Panc1 (cell line): ENCODE measurements around the gene CNGA3. TPM values are rescaled to one million over a fixed set of nuclear protein-coding genes. Genes with fewer than 3 reads are reported as not detected.

Experiments
- ATAC-seq: fragments of 200-7000 bp; cut with Tn5 transposase; 2 replicates; pipeline ENCODE4 v1.9.1; 2020; ENCODE audit warnings: mild to moderate bottlenecking, moderate library complexity
- BruUV-seq: library from RNA; stranded (reverse); fragments of 400-500 nt; replicated peaks from 2 replicates; lab custom pipeline; 2021; lab: Mats Ljungman, UMichigan
- CTCF ChIA-PET: fragments of 300-600 bp; sonication (Branson Sonifier 250); formaldehyde crosslinking; loops from one replicate; lab custom pipeline; 2022; ENCODE audit warnings: antibody characterized with exemption; lab: Charles Lee
- POLR2A ChIA-PET: fragments of 300-600 bp; sonication (Branson Sonifier 250); formaldehyde crosslinking; loops from one replicate; lab custom pipeline; 2022; ENCODE audit warnings: antibody characterized with exemption; lab: Charles Lee
- DNase-seq: peaks from one replicate; pipeline ENCODE4 v3.0.0-alpha.2; 2010; ENCODE audit warnings: low read depth, low spot score
- H3K27ac ChIP-seq: 2 replicates; pipeline ENCODE4 v1.5.1; 2011; ENCODE audit warnings: mild to moderate bottlenecking, low read length, inconsistent platforms
- H3K27me3 ChIP-seq: fragments of 200-500 bp; sonication (Bioruptor generic); 2 replicates; pipeline ENCODE4 v1.6.0; 2014; ENCODE audit warnings: low read length, inconsistent platforms; ENCODE audit not compliant: control insufficient read depth, insufficient read depth
- H3K36me3 ChIP-seq: fragments of 200-500 bp; sonication (Bioruptor generic); 2 replicates; pipeline ENCODE4 v1.5.1; 2014; ENCODE audit warnings: inconsistent platforms, mild to moderate bottlenecking, low read length, moderate library complexity; ENCODE audit not compliant: control insufficient read depth, insufficient read depth
- H3K4me1 ChIP-seq: 2 replicates; pipeline ENCODE4 v1.5.1; 2011; ENCODE audit warnings: inconsistent platforms, mild to moderate bottlenecking, low read length, moderate library complexity; ENCODE audit not compliant: control insufficient read depth, insufficient read depth
- H3K4me3 ChIP-seq, 2 experiments: 2 replicates each; pipeline ENCODE4 v1.5.1; 2011 to 2012; ENCODE audit warnings: low read depth in 2 of 2, low read length in 2 of 2, mild to moderate bottlenecking in 2 of 2, inconsistent platforms in 1 of 2, moderate library complexity in 1 of 2
- H3K9me3 ChIP-seq: fragments of 200-500 bp; sonication (Bioruptor generic); 2 replicates; pipeline ENCODE4 v1.5.1; 2014; ENCODE audit warnings: low read depth, mild to moderate bottlenecking, inconsistent platforms, low read length, moderate library complexity; ENCODE audit not compliant: control insufficient read depth, insufficient read depth
- POLR2AphosphoS5 ChIP-seq: IDR thresholded peaks from 2 replicates; pipeline ENCODE4 v1.6.1; 2012; ENCODE audit warnings: mild to moderate bottlenecking, low read depth, low read length, moderate library complexity
- SIN3A ChIP-seq: IDR thresholded peaks from 2 replicates; pipeline ENCODE4 v1.6.1; 2012; ENCODE audit warnings: low read depth, mild to moderate bottlenecking, low read length, moderate library complexity, borderline replicate concordance; ENCODE audit not compliant: insufficient read depth
- TCF7L2 ChIP-seq: IDR thresholded peaks from 2 replicates; pipeline ENCODE4 v1.6.1; 2011; ENCODE audit warnings: mild to moderate bottlenecking, low read depth, low read length, inconsistent platforms
- in situ Hi-C: cut with HindIII; loops from 2 replicates; pipeline ENCODE4 v1.10.0; 2016; ENCODE audit warnings: low sequenced_read_pairs, low pct_unique_long_range_greater_than_20kb
- intact Hi-C: fragments of 100-400 bp; cut with micrococcal nuclease; formaldehyde crosslinking; loops from one replicate; pipeline ENCODE4 v1.10.0; 2022; ENCODE audit not compliant: unreplicated experiment
- total RNA-seq: library from RNA; stranded (reverse); gene quantifications from one replicate; pipeline ENCODE4 v1.2.1, GENCODE V29; 2021; ENCODE audit not compliant: unreplicated experiment
- TF ChIP-seq, protein P1 (sequence below), 2 experiments: IDR thresholded peaks; 2 replicates each; pipeline ENCODE4 v1.6.1; 2011 to 2012; ENCODE audit warnings: low read depth in 2 of 2, control low read depth in 1 of 2, low read length in 1 of 2, mild to moderate bottlenecking in 1 of 2, moderate library complexity in 1 of 2; ENCODE audit not compliant: insufficient read depth in 1 of 2
- TF ChIP-seq, protein P2 (sequence below): fragments of 450-650 bp; IDR thresholded peaks from 2 replicates; pipeline ENCODE4 v1.5.1; 2017; ENCODE audit warnings: mild to moderate bottlenecking

The CNGA3 gene
- total RNA-seq, 1 experiment from 2014 or later: not detected

DNA sequence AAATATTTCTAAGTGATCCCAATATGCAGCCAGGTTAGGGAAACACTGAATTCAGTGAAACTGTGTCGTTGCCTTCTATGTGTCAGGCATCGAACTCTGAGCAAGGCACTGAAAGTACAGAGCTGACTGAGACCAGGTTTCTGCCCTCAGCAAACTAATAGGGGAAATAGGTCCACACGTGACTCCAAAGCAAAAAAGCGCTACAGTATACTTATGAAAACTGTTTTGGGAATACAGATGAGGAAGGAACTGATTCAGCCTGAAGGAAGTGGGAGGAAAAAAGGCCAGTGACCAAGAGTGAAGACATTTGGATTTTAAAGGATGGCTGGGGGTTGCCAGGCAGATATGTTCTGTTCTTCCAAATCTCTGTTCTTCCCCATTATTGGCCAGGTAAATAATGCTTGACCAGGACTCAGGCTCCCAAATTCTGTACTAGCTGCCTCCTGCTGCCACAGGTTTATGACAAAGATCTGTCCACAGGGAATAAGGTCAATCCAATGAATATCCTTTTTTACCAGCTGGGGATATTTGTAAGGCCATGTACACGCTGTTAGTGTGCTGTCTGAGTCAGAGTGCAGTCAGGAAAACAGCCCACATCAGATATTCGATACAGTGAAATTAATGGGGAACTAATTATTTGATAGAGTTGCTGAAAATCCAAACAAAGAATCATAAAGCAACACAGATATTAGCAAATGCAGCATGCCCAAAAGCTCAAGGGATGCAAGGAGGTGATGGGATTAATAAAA is 73.9 kb downstream of the CNGA3 start:
- Histone ChIP-seq H3K27me3 (no peaks in the 10 kb centered on the region), H3K4me1 (no peaks in the 10 kb centered on the region), H3K9me3 (peaks cover 6% of the 10 kb centered on the region; the same call in 1 of the 2 replicates), H3K36me3 (no peaks in the 10 kb centered on the region), H3K27ac (no peak overlapping the region), H3K4me3 (no peak overlapping the region)
- TF ChIP-seq POLR2AphosphoS5 (no peak), SIN3A (no peak), TCF7L2 (no peak)
- TF ChIP-seq, protein P1, sequence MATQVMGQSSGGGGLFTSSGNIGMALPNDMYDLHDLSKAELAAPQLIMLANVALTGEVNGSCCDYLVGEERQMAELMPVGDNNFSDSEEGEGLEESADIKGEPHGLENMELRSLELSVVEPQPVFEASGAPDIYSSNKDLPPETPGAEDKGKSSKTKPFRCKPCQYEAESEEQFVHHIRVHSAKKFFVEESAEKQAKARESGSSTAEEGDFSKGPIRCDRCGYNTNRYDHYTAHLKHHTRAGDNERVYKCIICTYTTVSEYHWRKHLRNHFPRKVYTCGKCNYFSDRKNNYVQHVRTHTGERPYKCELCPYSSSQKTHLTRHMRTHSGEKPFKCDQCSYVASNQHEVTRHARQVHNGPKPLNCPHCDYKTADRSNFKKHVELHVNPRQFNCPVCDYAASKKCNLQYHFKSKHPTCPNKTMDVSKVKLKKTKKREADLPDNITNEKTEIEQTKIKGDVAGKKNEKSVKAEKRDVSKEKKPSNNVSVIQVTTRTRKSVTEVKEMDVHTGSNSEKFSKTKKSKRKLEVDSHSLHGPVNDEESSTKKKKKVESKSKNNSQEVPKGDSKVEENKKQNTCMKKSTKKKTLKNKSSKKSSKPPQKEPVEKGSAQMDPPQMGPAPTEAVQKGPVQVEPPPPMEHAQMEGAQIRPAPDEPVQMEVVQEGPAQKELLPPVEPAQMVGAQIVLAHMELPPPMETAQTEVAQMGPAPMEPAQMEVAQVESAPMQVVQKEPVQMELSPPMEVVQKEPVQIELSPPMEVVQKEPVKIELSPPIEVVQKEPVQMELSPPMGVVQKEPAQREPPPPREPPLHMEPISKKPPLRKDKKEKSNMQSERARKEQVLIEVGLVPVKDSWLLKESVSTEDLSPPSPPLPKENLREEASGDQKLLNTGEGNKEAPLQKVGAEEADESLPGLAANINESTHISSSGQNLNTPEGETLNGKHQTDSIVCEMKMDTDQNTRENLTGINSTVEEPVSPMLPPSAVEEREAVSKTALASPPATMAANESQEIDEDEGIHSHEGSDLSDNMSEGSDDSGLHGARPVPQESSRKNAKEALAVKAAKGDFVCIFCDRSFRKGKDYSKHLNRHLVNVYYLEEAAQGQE (IDR thresholded peaks at IDR 0.05; ENCODE audit: insufficient read depth in 1 of 2, low read depth in 2 of 2, low read length in 1 of 2): no peak
- TF ChIP-seq, protein P2, sequence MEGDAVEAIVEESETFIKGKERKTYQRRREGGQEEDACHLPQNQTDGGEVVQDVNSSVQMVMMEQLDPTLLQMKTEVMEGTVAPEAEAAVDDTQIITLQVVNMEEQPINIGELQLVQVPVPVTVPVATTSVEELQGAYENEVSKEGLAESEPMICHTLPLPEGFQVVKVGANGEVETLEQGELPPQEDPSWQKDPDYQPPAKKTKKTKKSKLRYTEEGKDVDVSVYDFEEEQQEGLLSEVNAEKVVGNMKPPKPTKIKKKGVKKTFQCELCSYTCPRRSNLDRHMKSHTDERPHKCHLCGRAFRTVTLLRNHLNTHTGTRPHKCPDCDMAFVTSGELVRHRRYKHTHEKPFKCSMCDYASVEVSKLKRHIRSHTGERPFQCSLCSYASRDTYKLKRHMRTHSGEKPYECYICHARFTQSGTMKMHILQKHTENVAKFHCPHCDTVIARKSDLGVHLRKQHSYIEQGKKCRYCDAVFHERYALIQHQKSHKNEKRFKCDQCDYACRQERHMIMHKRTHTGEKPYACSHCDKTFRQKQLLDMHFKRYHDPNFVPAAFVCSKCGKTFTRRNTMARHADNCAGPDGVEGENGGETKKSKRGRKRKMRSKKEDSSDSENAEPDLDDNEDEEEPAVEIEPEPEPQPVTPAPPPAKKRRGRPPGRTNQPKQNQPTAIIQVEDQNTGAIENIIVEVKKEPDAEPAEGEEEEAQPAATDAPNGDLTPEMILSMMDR: no peak
- ChIA-PET CTCF (no interaction called here), POLR2A (no interaction called here)
- no peak for DNase-seq
- ATAC-seq: no peak
- no TSS peak for BruUV-seq
- in situ Hi-C loops (no loop called here), intact Hi-C loops (no loop called here)

DNA sequence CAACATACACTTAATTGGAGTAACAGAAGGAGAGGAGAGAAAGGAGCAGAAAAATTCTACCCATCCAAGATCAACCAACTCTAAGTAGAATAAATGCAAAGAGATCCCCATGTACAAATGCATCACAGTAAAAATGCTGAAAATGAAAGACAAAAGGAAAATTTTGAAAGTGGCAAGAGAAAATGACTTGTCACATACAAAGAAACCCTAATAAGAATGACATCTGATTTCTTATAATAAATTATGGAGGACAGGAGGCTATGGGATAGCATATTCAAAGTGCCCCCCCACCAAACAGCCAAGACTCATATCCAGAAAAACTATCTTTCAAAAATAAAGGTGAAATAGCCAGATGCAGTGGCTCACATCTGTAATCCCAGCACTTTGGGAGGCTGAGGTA is 76.2 kb downstream of the CNGA3 start:
- in situ Hi-C loops (no loop called here), intact Hi-C loops (no loop called here)
- Histone ChIP-seq H3K27ac (no peak overlapping the region), H3K9me3 (peaks cover 6% of the 10 kb centered on the region; the same call in 1 of the 2 replicates), H3K4me1 (no peaks in the 10 kb centered on the region), H3K36me3 (no peaks in the 10 kb centered on the region), H3K27me3 (peaks cover 4% of the 10 kb centered on the region; the same call in 1 of the 2 replicates), H3K4me3 (no peak overlapping the region)
- TF ChIP-seq, protein P2: no peak
- TF ChIP-seq SIN3A: no peak
- TF ChIP-seq, protein P1 (IDR thresholded peaks at IDR 0.05; ENCODE audit: insufficient read depth in 1 of 2, low read depth in 2 of 2, low read length in 1 of 2): no peak
- TF ChIP-seq POLR2AphosphoS5: no peak
- TF ChIP-seq TCF7L2: no peak
- DNase-seq (no peak), ATAC-seq (no peak)
- ChIA-PET POLR2A (no interaction called here), CTCF (no interaction called here)
- no TSS peak for BruUV-seq
